Measurements from ENCODE around the gene PCCA.

- TF ChIP-seq CTCF (conservative IDR thresholded peaks at IDR 0.05 in 1 of 2, IDR thresholded peaks at IDR 0.05 in 1 of 2; ENCODE audit: low read depth in 1 of 2, low read length in 2 of 2) (no peak), EZH2 (IDR thresholded peaks at IDR 0.05; ENCODE audit: low read length, missing control alignments) (no peak)
Observed at GRCh38 chr13:100362781-100363180, 273.9 kb downstream of the PCCA start.
